GM12864 (cell line): ENCODE measurements around the gene YPEL3.
A peak's percentile ranks its signal among the peaks of the same experiment; 100 is the strongest.

ENCODE experiments used
- DNase-seq: peaks from one replicate; pipeline ENCODE4 v3.0.0-alpha.2; 2011; ENCODE audit warnings: low read depth
- H3K4me3 ChIP-seq: 2 replicates; pipeline ENCODE4 v1.5.1; 2011; ENCODE audit warnings: mild to moderate bottlenecking, low read depth, low read length, control low read depth
- TF ChIP-seq, protein P1 (sequence below): IDR thresholded peaks from 2 replicates; pipeline ENCODE4 v1.5.1; 2011; ENCODE audit warnings: low read depth, mild to moderate bottlenecking, moderate library complexity, low read length, control low read depth, inconsistent platforms; ENCODE audit errors: missing control alignments

Gene YPEL3

DNA sequence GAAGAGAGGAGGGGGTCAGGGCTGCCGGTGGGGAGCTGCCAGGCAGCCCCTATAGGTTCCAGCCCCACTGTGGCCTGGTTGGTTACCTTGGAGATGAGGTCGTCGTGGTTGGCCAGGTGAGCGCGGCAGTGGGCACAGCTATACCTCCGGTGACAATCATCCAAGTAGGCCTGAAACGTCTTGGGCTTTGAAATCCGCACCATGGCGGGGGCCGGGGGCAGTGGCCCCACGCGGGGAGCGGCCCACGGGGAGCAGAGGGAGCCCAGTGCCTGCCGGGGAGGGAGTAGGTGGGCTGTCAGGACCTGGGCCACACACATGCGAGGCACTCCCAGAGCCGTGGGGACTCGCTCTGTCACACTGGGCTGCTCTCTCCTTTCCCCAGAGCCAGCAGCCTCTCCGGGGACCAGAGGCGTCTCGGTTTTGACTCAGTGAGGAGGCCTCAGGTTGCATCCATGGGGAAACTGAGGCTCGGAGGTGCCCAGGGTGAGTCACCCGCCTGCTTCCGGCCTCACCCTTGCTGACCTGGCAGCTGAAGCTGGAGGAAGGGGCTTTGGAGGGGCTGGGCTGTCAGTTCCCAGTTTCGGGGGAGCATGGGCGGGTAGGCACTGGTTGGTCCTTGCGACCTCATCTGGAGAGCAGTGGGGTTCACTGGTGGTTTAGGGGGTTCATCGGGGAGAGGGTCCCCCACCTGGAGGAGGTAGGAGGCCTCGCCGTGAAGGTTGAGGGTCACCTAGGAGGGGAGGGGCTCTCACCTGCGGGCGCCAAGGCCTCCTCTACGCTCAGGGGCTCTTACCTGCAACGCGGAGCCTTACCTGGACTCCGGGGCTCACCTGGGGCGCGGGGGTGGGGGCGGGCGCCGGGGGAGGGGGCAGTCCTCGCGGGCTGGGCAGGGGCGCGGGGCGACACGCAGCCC lies 591 bp downstream of the YPEL3 start:
- peak overlapping the region; percentile 67 for H3K4me3 ChIP-seq
- no peak for DNase-seq
- TF ChIP-seq, protein P1, sequence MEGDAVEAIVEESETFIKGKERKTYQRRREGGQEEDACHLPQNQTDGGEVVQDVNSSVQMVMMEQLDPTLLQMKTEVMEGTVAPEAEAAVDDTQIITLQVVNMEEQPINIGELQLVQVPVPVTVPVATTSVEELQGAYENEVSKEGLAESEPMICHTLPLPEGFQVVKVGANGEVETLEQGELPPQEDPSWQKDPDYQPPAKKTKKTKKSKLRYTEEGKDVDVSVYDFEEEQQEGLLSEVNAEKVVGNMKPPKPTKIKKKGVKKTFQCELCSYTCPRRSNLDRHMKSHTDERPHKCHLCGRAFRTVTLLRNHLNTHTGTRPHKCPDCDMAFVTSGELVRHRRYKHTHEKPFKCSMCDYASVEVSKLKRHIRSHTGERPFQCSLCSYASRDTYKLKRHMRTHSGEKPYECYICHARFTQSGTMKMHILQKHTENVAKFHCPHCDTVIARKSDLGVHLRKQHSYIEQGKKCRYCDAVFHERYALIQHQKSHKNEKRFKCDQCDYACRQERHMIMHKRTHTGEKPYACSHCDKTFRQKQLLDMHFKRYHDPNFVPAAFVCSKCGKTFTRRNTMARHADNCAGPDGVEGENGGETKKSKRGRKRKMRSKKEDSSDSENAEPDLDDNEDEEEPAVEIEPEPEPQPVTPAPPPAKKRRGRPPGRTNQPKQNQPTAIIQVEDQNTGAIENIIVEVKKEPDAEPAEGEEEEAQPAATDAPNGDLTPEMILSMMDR = no peak

DNA sequence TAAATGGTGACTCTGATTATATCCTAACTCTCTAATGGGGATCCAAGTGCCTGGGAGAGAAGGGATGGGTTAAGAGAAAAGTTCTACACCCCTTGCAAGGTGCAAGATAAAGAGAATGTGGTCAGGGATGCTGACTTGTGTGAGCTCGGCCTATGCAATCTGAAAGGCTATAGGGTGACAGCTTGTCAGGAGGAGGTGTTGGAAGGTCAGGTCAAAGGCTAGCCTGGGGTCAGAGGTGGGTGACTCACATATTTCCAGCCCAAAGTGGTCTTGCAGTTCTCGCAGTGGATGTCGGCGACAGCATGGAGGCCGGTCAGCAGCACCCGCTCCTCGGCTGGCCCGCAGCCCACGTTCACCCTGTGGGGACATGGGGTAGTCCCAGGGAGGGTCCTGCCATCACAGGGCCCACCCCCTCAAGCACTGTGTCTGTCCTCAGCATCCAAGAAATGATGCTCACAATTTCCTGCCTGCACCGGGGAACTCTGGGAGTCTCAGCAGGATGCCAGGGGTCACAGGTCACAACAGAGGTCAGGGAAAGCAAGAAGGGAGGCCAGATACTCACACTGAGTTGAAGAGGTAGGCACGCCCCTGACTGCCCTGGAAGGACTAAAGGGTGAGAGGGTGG lies 1.4 kb downstream of the YPEL3 start:
- H3K4me3 ChIP-seq = peak overlapping the region; percentile 67
- TF ChIP-seq, protein P1 = no peak
- no peak for DNase-seq

DNA sequence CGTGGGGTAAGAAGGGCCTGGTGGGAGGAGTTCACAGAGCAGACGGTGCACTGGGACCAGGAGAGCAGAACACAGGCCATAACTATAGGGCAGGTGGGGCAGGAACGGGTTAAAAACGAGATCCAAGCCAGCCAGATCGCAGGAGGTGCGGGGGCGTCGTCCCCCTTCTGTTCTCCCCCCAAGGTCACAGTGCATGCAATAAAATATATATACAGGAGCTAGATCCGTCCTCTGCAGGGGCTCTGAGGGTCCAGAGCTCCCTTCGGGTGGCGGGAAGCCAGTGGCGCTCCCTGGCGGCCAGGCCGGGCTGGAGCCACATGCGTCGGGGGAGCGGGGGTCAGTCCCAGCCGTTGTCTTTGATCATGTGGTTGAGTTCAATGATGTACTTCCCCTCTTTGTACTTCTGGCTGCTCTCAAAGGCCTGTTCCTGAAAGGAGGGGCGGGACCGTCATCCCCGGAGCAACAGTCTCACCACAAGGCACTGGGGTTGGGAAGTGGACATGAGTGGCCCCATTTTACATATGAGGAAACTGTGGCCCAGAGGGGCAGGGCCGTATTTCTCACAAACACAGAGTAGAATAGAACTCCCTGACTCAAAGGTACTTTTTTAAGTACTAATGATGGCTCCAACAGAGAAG lies 3.5 kb downstream of the YPEL3 start:
- peak; percentile 83 for DNase-seq
- TF ChIP-seq, protein P1 = peak; percentile 94
- peak overlapping the region; percentile 64 for H3K4me3 ChIP-seq

GRCh38 chr16:30091474-30092372 lies 4.3 kb downstream of the YPEL3 start, which contains the start of gene TBX6:
TSS of gene TBX6 (minus strand) at chr16:30091924. CDS start at chr16:30091193, 731 bp downstream.
- TF ChIP-seq, protein P1 = peak; percentile 78
- DNase-seq = peak; percentile 65
- peak within 1 kb of the TSS; percentile 64 for H3K4me3 ChIP-seq

GRCh38 chr16:30090610-30091331 lies 5.2 kb downstream of the YPEL3 start:
- DNase-seq = no peak
- H3K4me3 ChIP-seq = no peak overlapping the region

More at GRCh38 chr16:30090610-30091331, 5.2 kb downstream of the YPEL3 start:
- TF ChIP-seq, protein P1 = no peak
